DOHH2 (cell line): ENCODE measurements around the gene CASS4.

Experiments used
- H3F3A ChIP-seq: fragments of 200-600 bp; sonication (generic), shearing (Covaris generic); 2 replicates; pipeline ENCODE4 v1.6.0; 2016; ENCODE audit warnings: antibody characterized with exemption, mild to moderate bottlenecking; ENCODE audit not compliant: control insufficient read depth, insufficient read depth
- H3K27ac ChIP-seq: fragments of 200-600 bp; sonication (generic); 2 replicates; pipeline ENCODE4 v1.5.1; 2014; ENCODE audit warnings: low read depth, mild to moderate bottlenecking, low read length, moderate library complexity
- H3K27me3 ChIP-seq: fragments of 200-600 bp; sonication (generic); 2 replicates; pipeline ENCODE4 v1.6.1; 2014; ENCODE audit warnings: mild to moderate bottlenecking, low read length, mixed read lengths; ENCODE audit not compliant: control insufficient read depth
- H3K36me3 ChIP-seq: fragments of 200-600 bp; sonication (generic); 2 replicates; pipeline ENCODE4 v1.6.1; 2014; ENCODE audit warnings: mild to moderate bottlenecking, low read length, moderate library complexity, mixed read lengths; ENCODE audit not compliant: control insufficient read depth
- H3K4me1 ChIP-seq: fragments of 200-600 bp; sonication (generic); 2 replicates; pipeline ENCODE4 v1.6.1; 2014; ENCODE audit warnings: mild to moderate bottlenecking, low read length, mixed read lengths; ENCODE audit not compliant: control insufficient read depth
- H3K4me2 ChIP-seq: fragments of 200-600 bp; sonication (generic); 2 replicates; pipeline ENCODE4 v1.6.0; 2014; ENCODE audit warnings: mild to moderate bottlenecking, low read length, moderate library complexity
- H3K4me3 ChIP-seq: fragments of 200-600 bp; sonication (generic); 2 replicates; pipeline ENCODE4 v1.5.1; 2014; ENCODE audit warnings: mild to moderate bottlenecking, low read length, mixed read lengths
- H3K79me2 ChIP-seq: fragments of 200-600 bp; sonication (generic); 2 replicates; pipeline ENCODE4 v1.6.1; 2014; ENCODE audit warnings: mild to moderate bottlenecking, low read length, mixed read lengths; ENCODE audit not compliant: control insufficient read depth
- H3K9me2 ChIP-seq: fragments of 200-600 bp; sonication (generic); replicated peaks from 2 replicates; pipeline ENCODE4 v1.6.1; 2014; ENCODE audit warnings: mild to moderate bottlenecking, low read length, mixed read lengths; ENCODE audit not compliant: control insufficient read depth
- H3K9me3 ChIP-seq: fragments of 200-600 bp; sonication (generic); 2 replicates; pipeline ENCODE4 v1.6.1; 2014; ENCODE audit warnings: antibody characterized with exemption, low read length, mixed read lengths; ENCODE audit not compliant: control insufficient read depth, insufficient read depth
- H4K20me1 ChIP-seq: fragments of 200-600 bp; sonication (generic); 2 replicates; pipeline ENCODE4 v1.6.0; 2014; ENCODE audit warnings: low read depth, mild to moderate bottlenecking, antibody characterized with exemption, low read length, moderate library complexity; ENCODE audit not compliant: control insufficient read depth, insufficient read depth
- CTCF ChIP-seq: fragments of 200-600 bp; sonication (generic); IDR thresholded peaks from one replicate; pipeline ENCODE4 v1.5.1; 2014; ENCODE audit warnings: antibody characterized with exemption, mild to moderate bottlenecking, low read depth, low read length; ENCODE audit not compliant: poor library complexity, severe bottlenecking
- EZH2phosphoT487 ChIP-seq: fragments of 200-600 bp; sonication (generic); IDR thresholded peaks from 2 replicates; pipeline ENCODE4 v1.6.1; 2017; ENCODE audit warnings: borderline replicate concordance, mild to moderate bottlenecking, antibody characterized with exemption, low read length, moderate library complexity, mixed read lengths

CASS4 gene

GRCh38 chr20:56391037-56391436 lies 21.0 kb upstream of the CASS4 start:
- Histone ChIP-seq H3F3A (peaks cover 3% of the 10 kb centered on the region; the same call in 1 of the 2 replicates), H3K4me2 (peak overlapping the region; percentile 72), H3K4me1 (peaks cover 31% of the 10 kb centered on the region), H4K20me1 (peaks cover 6% of the 10 kb centered on the region; the same call in 1 of the 2 replicates), H3K9me3 (no peaks in the 10 kb centered on the region), H3K9me2 (no peaks in the 10 kb centered on the region), H3K27ac (peak overlapping the region; percentile 84), H3K27me3 (no peaks in the 10 kb centered on the region), H3K79me2 (peaks cover 96% of the 10 kb centered on the region), H3K36me3 (peaks cover 89% of the 10 kb centered on the region), H3K4me3 (peak overlapping the region; percentile 97)
- TF ChIP-seq CTCF (no peak), EZH2phosphoT487 (no peak)

- no peak for TF ChIP-seq CTCF
- TF ChIP-seq EZH2phosphoT487, result no peak
- Histone ChIP-seq H3K4me3 (peak overlapping the region; percentile 97), H3K4me2 (peak overlapping the region; percentile 72), H3K36me3 (peaks cover 89% of the 10 kb centered on the region), H3K9me3 (no peaks in the 10 kb centered on the region), H3K9me2 (no peaks in the 10 kb centered on the region), H3F3A (peaks cover 4% of the 10 kb centered on the region; the same call in 1 of the 2 replicates), H3K4me1 (peaks cover 31% of the 10 kb centered on the region), H4K20me1 (peaks cover 6% of the 10 kb centered on the region; the same call in 1 of the 2 replicates), H3K79me2 (peaks cover 92% of the 10 kb centered on the region), H3K27ac (peak overlapping the region; percentile 84), H3K27me3 (no peaks in the 10 kb centered on the region)
Measured at GRCh38 chr20:56391596-56392131, 20.4 kb upstream of the CASS4 start.

- H3K4me3 ChIP-seq, result peak within 1 kb of the TSS; percentile 97
- peak within 1 kb of the TSS; percentile 72 for H3K4me2 ChIP-seq
- TF ChIP-seq CTCF (no peak), EZH2phosphoT487 (no peak)
- H3K4me1 ChIP-seq, result peaks cover 31% of the 10 kb centered on the region
- peaks cover 94% of the 10 kb centered on the region for H3K79me2 ChIP-seq
- H3K9me2 ChIP-seq, result no peaks in the 10 kb centered on the region
- H3K27ac ChIP-seq, result peak within 1 kb of the TSS; percentile 84
- peaks cover 90% of the 10 kb centered on the region for H3K36me3 ChIP-seq
- no peaks in the 10 kb centered on the region for H3K27me3 ChIP-seq
- peaks cover 3% of the 10 kb centered on the region; the same call in 1 of the 2 replicates for H3F3A ChIP-seq
- H3K9me3 ChIP-seq, result no peaks in the 10 kb centered on the region
- H4K20me1 ChIP-seq, result peaks cover 6% of the 10 kb centered on the region; the same call in 1 of the 2 replicates
Measured at GRCh38 chr20:56392132-56392880, 19.8 kb upstream of the CASS4 start, which contains the start of the genes AURKA and CSTF1. Gene AURKA (minus strand): TSS chr20:56392215. CDS start chr20:56388197, 4,018 bp downstream. Gene CSTF1 (plus strand): TSS chr20:56392645. CDS start chr20:56395553, 2,908 bp downstream.
